ENCODE measurements around the gene TST.

The TST gene

DNA sequence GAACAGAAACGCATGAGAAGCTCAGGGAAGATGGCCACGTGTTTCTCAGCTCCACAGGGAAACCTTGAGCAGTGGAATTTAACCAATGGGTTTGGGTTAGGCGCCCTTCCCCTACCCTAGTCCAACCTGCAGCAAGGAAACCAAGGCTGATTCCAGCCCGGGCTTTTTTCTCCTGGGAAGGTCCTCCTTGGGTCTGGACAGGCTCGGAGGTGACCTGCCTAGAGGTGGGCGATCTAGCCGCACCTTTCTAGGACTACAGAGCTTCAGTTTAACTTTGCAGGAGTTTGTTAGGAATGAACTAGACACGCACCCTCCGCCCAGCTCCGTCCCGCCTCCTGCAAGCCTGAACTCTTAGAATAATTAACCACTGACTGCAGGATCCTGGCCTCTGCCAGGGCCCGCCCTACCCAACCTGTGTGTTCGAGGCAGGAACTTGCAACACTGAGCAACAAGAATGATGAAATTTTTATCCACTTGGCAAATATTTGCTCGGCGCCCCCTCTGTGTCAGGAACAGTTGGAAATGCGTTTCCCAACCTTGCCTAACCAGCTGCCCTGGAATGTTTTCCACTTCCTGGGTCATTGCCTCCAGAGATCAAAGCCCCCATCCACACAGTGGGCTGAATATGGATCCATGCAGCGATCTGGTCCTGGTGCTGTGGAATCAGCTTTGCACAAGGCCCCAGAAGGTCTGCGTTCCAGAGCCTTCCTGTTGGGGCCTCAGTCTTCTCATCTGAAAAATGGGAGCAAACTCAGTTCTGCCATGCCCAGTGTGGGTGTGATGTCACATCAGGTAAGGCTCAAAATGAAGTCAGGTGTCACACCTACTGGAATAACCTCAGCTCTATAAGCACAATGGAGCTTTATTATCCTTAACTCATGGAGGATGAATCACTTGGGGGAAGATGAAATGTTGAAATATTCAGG, 13.6 kb upstream of the TST start:
- H3K4me3 ChIP-seq (replicated peaks; ENCODE audit: insufficient read depth, low read length), result no peak overlapping the region
- peak overlapping the region; percentile 47 for H3K27ac ChIP-seq (replicated peaks)
- no peaks in the 10 kb centered on the region for H3K27me3 ChIP-seq (ENCODE audit: insufficient read depth, poor library complexity, severe bottlenecking)
- TF ChIP-seq SPI1 (IDR thresholded peaks at IDR 0.05; ENCODE audit: borderline replicate concordance, low read depth) (no peak), GABPA (IDR thresholded peaks at IDR 0.05; ENCODE audit: low read depth) (0 out of 2 replicates have a peak, but pooled peaks have one; percentile 22), POLR2AphosphoS5 (IDR thresholded peaks at IDR 0.05; ENCODE audit: low read depth) (0 out of 2 replicates have a peak, but pooled peaks have one; percentile 37)
- TF ChIP-seq, protein P1, sequence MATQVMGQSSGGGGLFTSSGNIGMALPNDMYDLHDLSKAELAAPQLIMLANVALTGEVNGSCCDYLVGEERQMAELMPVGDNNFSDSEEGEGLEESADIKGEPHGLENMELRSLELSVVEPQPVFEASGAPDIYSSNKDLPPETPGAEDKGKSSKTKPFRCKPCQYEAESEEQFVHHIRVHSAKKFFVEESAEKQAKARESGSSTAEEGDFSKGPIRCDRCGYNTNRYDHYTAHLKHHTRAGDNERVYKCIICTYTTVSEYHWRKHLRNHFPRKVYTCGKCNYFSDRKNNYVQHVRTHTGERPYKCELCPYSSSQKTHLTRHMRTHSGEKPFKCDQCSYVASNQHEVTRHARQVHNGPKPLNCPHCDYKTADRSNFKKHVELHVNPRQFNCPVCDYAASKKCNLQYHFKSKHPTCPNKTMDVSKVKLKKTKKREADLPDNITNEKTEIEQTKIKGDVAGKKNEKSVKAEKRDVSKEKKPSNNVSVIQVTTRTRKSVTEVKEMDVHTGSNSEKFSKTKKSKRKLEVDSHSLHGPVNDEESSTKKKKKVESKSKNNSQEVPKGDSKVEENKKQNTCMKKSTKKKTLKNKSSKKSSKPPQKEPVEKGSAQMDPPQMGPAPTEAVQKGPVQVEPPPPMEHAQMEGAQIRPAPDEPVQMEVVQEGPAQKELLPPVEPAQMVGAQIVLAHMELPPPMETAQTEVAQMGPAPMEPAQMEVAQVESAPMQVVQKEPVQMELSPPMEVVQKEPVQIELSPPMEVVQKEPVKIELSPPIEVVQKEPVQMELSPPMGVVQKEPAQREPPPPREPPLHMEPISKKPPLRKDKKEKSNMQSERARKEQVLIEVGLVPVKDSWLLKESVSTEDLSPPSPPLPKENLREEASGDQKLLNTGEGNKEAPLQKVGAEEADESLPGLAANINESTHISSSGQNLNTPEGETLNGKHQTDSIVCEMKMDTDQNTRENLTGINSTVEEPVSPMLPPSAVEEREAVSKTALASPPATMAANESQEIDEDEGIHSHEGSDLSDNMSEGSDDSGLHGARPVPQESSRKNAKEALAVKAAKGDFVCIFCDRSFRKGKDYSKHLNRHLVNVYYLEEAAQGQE (IDR thresholded peaks at IDR 0.05; ENCODE audit: insufficient replicate concordance, low read depth), result no peak
- TF ChIP-seq, protein P2, sequence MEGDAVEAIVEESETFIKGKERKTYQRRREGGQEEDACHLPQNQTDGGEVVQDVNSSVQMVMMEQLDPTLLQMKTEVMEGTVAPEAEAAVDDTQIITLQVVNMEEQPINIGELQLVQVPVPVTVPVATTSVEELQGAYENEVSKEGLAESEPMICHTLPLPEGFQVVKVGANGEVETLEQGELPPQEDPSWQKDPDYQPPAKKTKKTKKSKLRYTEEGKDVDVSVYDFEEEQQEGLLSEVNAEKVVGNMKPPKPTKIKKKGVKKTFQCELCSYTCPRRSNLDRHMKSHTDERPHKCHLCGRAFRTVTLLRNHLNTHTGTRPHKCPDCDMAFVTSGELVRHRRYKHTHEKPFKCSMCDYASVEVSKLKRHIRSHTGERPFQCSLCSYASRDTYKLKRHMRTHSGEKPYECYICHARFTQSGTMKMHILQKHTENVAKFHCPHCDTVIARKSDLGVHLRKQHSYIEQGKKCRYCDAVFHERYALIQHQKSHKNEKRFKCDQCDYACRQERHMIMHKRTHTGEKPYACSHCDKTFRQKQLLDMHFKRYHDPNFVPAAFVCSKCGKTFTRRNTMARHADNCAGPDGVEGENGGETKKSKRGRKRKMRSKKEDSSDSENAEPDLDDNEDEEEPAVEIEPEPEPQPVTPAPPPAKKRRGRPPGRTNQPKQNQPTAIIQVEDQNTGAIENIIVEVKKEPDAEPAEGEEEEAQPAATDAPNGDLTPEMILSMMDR (IDR thresholded peaks at IDR 0.05; ENCODE audit: insufficient read depth, low read length), result no peak
- DNase-seq (ENCODE audit: low read depth in 1 of 2, low spot score in 1 of 2), result peak; percentile 91 to 96

DNA sequence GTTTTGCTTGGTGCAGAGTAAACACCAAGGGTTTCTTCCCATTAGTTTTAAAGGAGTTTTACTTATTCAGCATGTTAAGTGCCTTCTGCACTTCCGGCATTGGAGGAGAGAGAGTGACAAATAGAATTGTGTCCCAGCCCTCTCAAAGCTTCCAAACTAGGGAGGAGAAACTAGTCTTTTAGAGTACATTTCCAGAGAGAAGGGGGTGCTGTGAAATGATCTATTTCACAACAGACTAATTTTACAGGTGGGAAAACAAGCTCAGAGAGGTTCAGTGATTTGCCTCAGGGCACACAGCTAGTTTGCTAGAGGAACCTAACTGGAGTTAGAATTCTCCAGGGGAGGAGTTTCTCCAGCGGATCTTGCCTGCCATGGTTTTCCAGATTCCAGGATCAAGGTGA, 12.9 kb upstream of the TST start:
- Histone ChIP-seq H3K27me3 (ENCODE audit: insufficient read depth, poor library complexity, severe bottlenecking) (no peaks in the 10 kb centered on the region), H3K27ac (replicated peaks) (peak overlapping the region; percentile 47), H3K4me3 (replicated peaks; ENCODE audit: insufficient read depth, low read length) (no peak overlapping the region)
- DNase-seq (ENCODE audit: low read depth in 1 of 2, low spot score in 1 of 2), result no peak
- no peak for TF ChIP-seq SPI1 (IDR thresholded peaks at IDR 0.05; ENCODE audit: borderline replicate concordance, low read depth)

DNA sequence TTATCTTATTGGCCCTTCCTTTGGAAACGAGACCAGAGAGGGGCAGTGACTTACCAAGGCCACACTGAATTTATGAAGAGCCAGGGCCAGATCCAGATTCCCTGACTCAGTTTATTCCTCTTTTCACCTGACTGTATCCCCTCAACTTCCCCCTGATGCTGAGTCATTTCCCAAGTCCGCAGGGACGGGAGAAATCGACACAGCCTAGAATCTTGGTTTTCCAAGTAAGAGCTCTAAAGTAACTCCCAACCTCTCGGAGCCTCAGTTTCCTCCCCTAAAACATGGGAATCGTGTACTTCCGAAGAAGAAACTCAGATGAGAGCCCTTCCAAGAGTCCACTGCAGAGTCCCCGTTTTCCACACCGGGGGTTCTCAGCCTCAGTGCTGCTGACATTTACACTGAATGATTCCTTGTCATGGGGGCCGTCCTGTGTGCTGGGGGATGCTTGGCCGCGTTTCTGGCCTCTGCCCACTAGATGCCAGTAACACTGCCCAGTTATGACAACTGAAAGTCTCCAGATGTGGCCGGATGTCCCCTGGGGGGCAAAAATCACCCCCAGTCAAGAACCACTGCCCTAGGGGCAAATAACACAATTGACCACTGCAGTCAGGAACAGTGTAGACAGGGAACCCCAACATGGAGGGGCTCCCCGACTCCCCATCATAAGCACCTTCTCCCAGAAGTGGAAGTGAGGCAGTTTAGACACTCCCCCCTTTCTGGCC, 11.5 kb upstream of the TST start:
- TF ChIP-seq, protein P2 (IDR thresholded peaks at IDR 0.05; ENCODE audit: insufficient read depth, low read length), result no peak
- TF ChIP-seq POLR2AphosphoS5 (IDR thresholded peaks at IDR 0.05; ENCODE audit: low read depth) (no peak), SPI1 (IDR thresholded peaks at IDR 0.05; ENCODE audit: borderline replicate concordance, low read depth) (no peak), GABPA (IDR thresholded peaks at IDR 0.05; ENCODE audit: low read depth) (no peak)
- TF ChIP-seq, protein P1 (IDR thresholded peaks at IDR 0.05; ENCODE audit: insufficient replicate concordance, low read depth), result no peak
- no peak overlapping the region for H3K4me3 ChIP-seq (replicated peaks; ENCODE audit: insufficient read depth, low read length)
- DNase-seq (ENCODE audit: low read depth in 1 of 2, low spot score in 1 of 2), result no peak
- no peak overlapping the region for H3K27ac ChIP-seq (replicated peaks)
- H3K27me3 ChIP-seq (ENCODE audit: insufficient read depth, poor library complexity, severe bottlenecking), result no peaks in the 10 kb centered on the region
